B cell (primary cell): Measurements from ENCODE around the gene PTCRA. TPM values are rescaled to one million over a fixed set of nuclear protein-coding genes. Genes with fewer than 3 reads are reported as not detected.
A peak's percentile ranks its signal among the peaks of the same experiment; 100 is the strongest.

Experiments used
- ATAC-seq: fragments of 200-7000 bp; cut with Tn5 transposase; one replicate; pipeline ENCODE4 v1.10.0; 2021; ENCODE audit warnings: low read depth, mild to moderate bottlenecking, moderate number of reproducible peaks, moderate library complexity
- CTCF ChIA-PET: fragments of 350-600 bp; sonication (Branson Sonifier 250); formaldehyde crosslinking; loops from one replicate; lab custom pipeline; 2021; ENCODE audit warnings: antibody characterized with exemption, inconsistent platforms; lab: Charles Lee
- POLR2A ChIA-PET: fragments of 350-600 bp; sonication (Branson Sonifier 250); formaldehyde crosslinking; loops from one replicate; lab custom pipeline; 2021; ENCODE audit warnings: antibody characterized with exemption; lab: Charles Lee
- DNase-seq: peaks from one replicate; pipeline ENCODE4 v3.0.0; 2013
- H2AFZ ChIP-seq: 2 replicates; pipeline ENCODE4 v1.6.1; 2012; ENCODE audit warnings: mild to moderate bottlenecking, low read depth, low read length; ENCODE audit not compliant: insufficient read depth, poor library complexity, severe bottlenecking
- H3K27ac ChIP-seq, 2 donors: 1 replicate in 1 of 2; 2 replicates in 1 of 2; pipeline ENCODE4 v1.5.1; 2012 to 2013; ENCODE audit warnings: low read length in 2 of 2, mild to moderate bottlenecking in 2 of 2, moderate library complexity in 1 of 2
- H3K27me3 ChIP-seq, 4 experiments: fragments of 200-600 bp in 1 of 4; sonication (generic) in 1 of 4; replicated peaks in 1 of 4; 1 replicate in 2 of 4; 2 replicates in 2 of 4; pipeline versions ENCODE4 v1.6.1 to v1.7.0; 2013 to 2016; ENCODE audit warnings: low read length in 3 of 4, mild to moderate bottlenecking in 2 of 4, mixed read lengths in 1 of 4, moderate library complexity in 1 of 4; ENCODE audit not compliant: insufficient read depth in 4 of 4, control insufficient read depth in 3 of 4; ENCODE audit errors: control extremely low read depth in 1 of 4
- H3K36me3 ChIP-seq, 2 experiments: replicated peaks in 1 of 2; 1 replicate in 1 of 2; 2 replicates in 1 of 2; pipeline versions ENCODE4 v1.6.1 to v1.7.1; 2013; ENCODE audit warnings: low read length in 1 of 2; ENCODE audit not compliant: insufficient read depth in 2 of 2, control insufficient read depth in 1 of 2; ENCODE audit errors: control extremely low read depth in 1 of 2, extremely low read depth in 1 of 2
- H3K4me1 ChIP-seq, 2 donors: fragments of 200-600 bp in 1 of 2; sonication (generic) in 1 of 2; 1 replicate in 1 of 2; 2 replicates in 1 of 2; pipeline versions ENCODE4 v1.5.1 to v1.6.1; 2013 to 2017; ENCODE audit warnings: low read length in 2 of 2; ENCODE audit not compliant: control insufficient read depth in 2 of 2, insufficient read depth in 2 of 2
- H3K4me2 ChIP-seq: replicated peaks from 2 replicates; pipeline ENCODE3; 2012; ENCODE audit warnings: mild to moderate bottlenecking, low read depth, low read length; ENCODE audit not compliant: poor library complexity, severe bottlenecking
- H3K4me3 ChIP-seq, 5 experiments: fragments of 200-600 bp in 1 of 5; sonication (generic) in 1 of 5; 1 replicate in 3 of 5; 2 replicates in 2 of 5; pipeline versions ENCODE4 v1.5.1 to v1.7.0; 2011 to 2016; ENCODE audit warnings: low read length in 4 of 5, mild to moderate bottlenecking in 4 of 5, low read depth in 2 of 5, control low read depth in 1 of 5, moderate library complexity in 1 of 5; ENCODE audit not compliant: insufficient read depth in 1 of 5; ENCODE audit errors: control extremely low read depth in 1 of 5, extremely low read depth in 1 of 5
- H3K79me2 ChIP-seq: fragments of 200-600 bp; sonication (generic); one replicate; pipeline ENCODE4 v1.6.0; 2016; ENCODE audit warnings: low read length; ENCODE audit not compliant: control insufficient read depth, insufficient read depth
- H3K9ac ChIP-seq: fragments of 200-600 bp; sonication (generic); 2 replicates; pipeline ENCODE4 v1.6.1; 2017; ENCODE audit warnings: mild to moderate bottlenecking, low read length, moderate library complexity
- H3K9me3 ChIP-seq, 3 donors: one replicate each; pipeline versions ENCODE4 v1.6.1 to v1.7.1; 2013; ENCODE audit warnings: low read length in 2 of 3; ENCODE audit not compliant: control insufficient read depth in 2 of 3, insufficient read depth in 1 of 3; ENCODE audit errors: control extremely low read depth in 1 of 3
- H4K20me1 ChIP-seq: 2 replicates; pipeline ENCODE4 v1.6.0; 2012; ENCODE audit warnings: mild to moderate bottlenecking, low read length; ENCODE audit not compliant: insufficient read depth, control insufficient read depth, poor library complexity, severe bottlenecking
- H3K27ac Mint-ChIP-seq: one replicate; pipeline ENCODE4 v1.8.0; 2021; ENCODE audit warnings: mixed read lengths
- H3K27me3 Mint-ChIP-seq: one replicate; pipeline ENCODE4 v1.8.0; 2021; ENCODE audit warnings: mixed read lengths
- H3K4me1 Mint-ChIP-seq: one replicate; pipeline ENCODE4 v1.8.0; 2021; ENCODE audit warnings: mixed read lengths
- H3K4me3 Mint-ChIP-seq: one replicate; pipeline ENCODE4 v1.8.0; 2021; ENCODE audit warnings: mixed read lengths
- H3K9me3 Mint-ChIP-seq: one replicate; pipeline ENCODE4 v1.8.0; 2022; ENCODE audit warnings: mixed read lengths; ENCODE audit not compliant: insufficient read depth
- CTCF ChIP-seq: fragments of 200-600 bp; IDR thresholded peaks from one replicate; pipeline ENCODE4 v1.8.0; 2022; ENCODE audit warnings: antibody characterized with exemption, mild to moderate bottlenecking
- EZH2 ChIP-seq: IDR thresholded peaks from 2 replicates; pipeline ENCODE4 v1.6.1; 2012; ENCODE audit warnings: borderline replicate concordance, low read depth, mild to moderate bottlenecking, moderate library complexity, low read length; ENCODE audit not compliant: insufficient read depth, poor library complexity, severe bottlenecking
- WGBS: methylation state at CpG from one replicate; pipeline ENCODE4 v1.1.5; 2013; ENCODE audit warnings: missing lambda C conversion rate; ENCODE audit not compliant: insufficient coverage; 5-methylcytosine and 5-hydroxymethylcytosine counted together
- intact Hi-C: fragments of 100-400 bp; cut with micrococcal nuclease; formaldehyde crosslinking; loops from one replicate; pipeline ENCODE4 v1.10.0; 2022
- polyA plus RNA-seq: library from polyadenylated mRNA; depleted of rRNA; stranded (reverse); fragments of >200 nt; gene quantifications from 2 replicates; pipeline ENCODE4 v1.2.3, GENCODE V29; 2012
- total RNA-seq, 2 donors: library from RNA; stranded (reverse); fragments of 120-200 nt in 1 of 2; gene quantifications; 1 replicate in 1 of 2; 2 replicates in 1 of 2; pipeline versions ENCODE4 v1.2.3 to v1.2.4, GENCODE V29; 2013 to 2022

The PTCRA gene
- total and polyA plus RNA-seq, 2 donors (not counting 1 experiment from before 2014, with no cell fraction given), result not detected

DNA sequence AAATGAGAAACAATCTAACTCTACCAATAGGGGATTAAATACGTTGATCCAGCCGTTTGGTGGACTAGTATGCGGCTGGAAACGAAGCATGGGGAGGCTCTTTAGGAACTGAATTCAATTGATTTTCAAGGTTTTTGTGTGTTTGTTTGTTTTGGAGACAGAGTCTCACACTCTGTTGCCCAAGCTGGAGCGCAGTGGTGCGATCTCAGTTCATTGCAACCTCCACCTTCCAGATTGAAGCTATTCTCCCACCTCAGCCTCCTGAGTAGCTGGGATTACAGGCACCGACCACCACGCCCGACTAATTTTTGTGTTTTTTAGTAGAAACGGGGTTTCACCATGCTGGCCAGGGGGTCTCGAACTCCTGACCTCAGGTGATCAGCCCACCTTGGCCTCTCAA lies 20.5 kb downstream of the PTCRA start:
- Mint-ChIP-seq H3K9me3 (no peaks in the 10 kb centered on the region), H3K27me3 (no peaks in the 10 kb centered on the region), H3K4me1 (peaks cover 52% of the 10 kb centered on the region), H3K27ac (no peak overlapping the region), H3K4me3 (no peak overlapping the region)
- H3K27ac ChIP-seq, result peak overlapping the region in 1 of 2 donors; percentile 26
- H3K4me2 ChIP-seq, result no peak overlapping the region
- peaks cover 79% of the 10 kb centered on the region for H3K79me2 ChIP-seq
- H3K4me1 ChIP-seq, result peaks cover 33 to 42% of the 10 kb centered on the region in 2 donors
- POLR2A ChIA-PET, result no interaction called here
- whole genome bisulfite sequencing, result 92% methylated on average over 7 of the region's 11 CpGs
- no peak overlapping the region for H2AFZ ChIP-seq
- ATAC-seq, result no peak
- no peak overlapping the region for H3K9ac ChIP-seq
- H3K4me3 ChIP-seq, result no peak overlapping the region
- CTCF ChIA-PET, result no interaction called here
- H3K27me3 ChIP-seq, result no peaks in the 10 kb centered on the region
- intact Hi-C loops, result no loop called here
- no peak for DNase-seq
- H4K20me1 ChIP-seq, result peaks cover 89% of the 10 kb centered on the region
- peaks cover 1 to 87% of the 10 kb centered on the region in 2 experiments for H3K36me3 ChIP-seq
- TF ChIP-seq EZH2, result no peak
- TF ChIP-seq CTCF, result no peak
- H3K9me3 ChIP-seq, result no peaks in the 10 kb centered on the region

GRCh38 chr6:42937548-42938427 lies 21.9 kb downstream of the PTCRA start:
- POLR2A ChIA-PET, result interaction anchor here (0.7 kb wide), 1 partner anchor 49 kb away, joined by 4 read pairs; no protein-coding TSS in a partner anchor
- peaks cover 20 to 28% of the 10 kb centered on the region in 2 donors for H3K4me1 ChIP-seq
- ATAC-seq (no peak), DNase-seq (no peak)
- Mint-ChIP-seq H3K9me3 (no peaks in the 10 kb centered on the region), H3K4me3 (no peak overlapping the region), H3K27me3 (no peaks in the 10 kb centered on the region), H3K27ac (peak overlapping the region; percentile 73), H3K4me1 (peaks cover 40% of the 10 kb centered on the region)
- H3K9ac ChIP-seq, result no peak overlapping the region
- peaks cover 77% of the 10 kb centered on the region for H4K20me1 ChIP-seq
- no peaks in the 10 kb centered on the region for H3K9me3 ChIP-seq
- peaks cover 65% of the 10 kb centered on the region for H3K79me2 ChIP-seq
- no peak overlapping the region for H3K4me2 ChIP-seq
- intact Hi-C loops, result no loop called here
- H3K27ac ChIP-seq, result peak overlapping the region in 1 of 2 donors; percentile 19
- H3K36me3 ChIP-seq, result peaks cover 1 to 80% of the 10 kb centered on the region in 2 experiments
- CTCF ChIA-PET, result interaction anchor here (0.6 kb wide), 1 partner anchor 520 kb away, joined by 4 read pairs; no protein-coding TSS in a partner anchor
- WGBS, result 90% methylated on average over 9 of the region's 13 CpGs
- no peak for TF ChIP-seq CTCF
- no peak for TF ChIP-seq EZH2
- H2AFZ ChIP-seq, result no peak overlapping the region
- no peak overlapping the region for H3K4me3 ChIP-seq
- no peaks in the 10 kb centered on the region for H3K27me3 ChIP-seq
